HG03159 (cell line): ENCODE results near the gene ETFBKMT.
"Not testable (repeated sequence)": the region's sequence is repeated elsewhere in the genome, so short reads cannot be mapped to it uniquely, and the experiment has no call there.

ENCODE experiments used
- ATAC-seq: cut with Tn5 transposase; IDR thresholded peaks from one replicate; pipeline ENCODE4 v1.9.1; 2021; ENCODE audit warnings: mild to moderate bottlenecking, moderate library complexity; ENCODE audit not compliant: unreplicated experiment

Gene ETFBKMT

DNA sequence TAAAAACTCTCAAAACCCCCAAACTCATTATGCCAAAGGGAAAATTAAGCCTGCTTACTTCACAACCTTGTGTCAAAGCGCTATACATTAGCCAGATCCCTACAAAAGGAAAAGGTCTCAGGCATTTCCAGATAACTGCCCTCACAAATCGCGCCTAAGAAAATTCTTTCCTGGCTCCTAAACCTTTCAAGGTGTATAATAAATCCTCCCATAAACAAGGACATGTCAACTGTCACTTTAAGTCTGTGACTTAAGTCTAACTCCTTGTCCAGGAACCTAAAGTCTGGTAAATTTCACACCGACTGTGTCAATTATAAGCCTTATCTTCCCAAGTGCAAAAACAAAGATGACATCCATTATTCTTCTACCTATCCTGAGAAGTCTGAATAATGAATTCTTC is 4.3 kb upstream of the ETFBKMT start:
- no peak for ATAC-seq

- no peak for ATAC-seq
These were observed 3.7 kb upstream of the ETFBKMT start for GRCh38 chr12:31655792-31656191.

- ATAC-seq = peak; percentile 0
These were observed 909 bp upstream of the ETFBKMT start for GRCh38 chr12:31658471-31659086.

- no peak for ATAC-seq
These were observed 2.8 kb downstream of the ETFBKMT start for GRCh38 chr12:31662176-31662849.

DNA sequence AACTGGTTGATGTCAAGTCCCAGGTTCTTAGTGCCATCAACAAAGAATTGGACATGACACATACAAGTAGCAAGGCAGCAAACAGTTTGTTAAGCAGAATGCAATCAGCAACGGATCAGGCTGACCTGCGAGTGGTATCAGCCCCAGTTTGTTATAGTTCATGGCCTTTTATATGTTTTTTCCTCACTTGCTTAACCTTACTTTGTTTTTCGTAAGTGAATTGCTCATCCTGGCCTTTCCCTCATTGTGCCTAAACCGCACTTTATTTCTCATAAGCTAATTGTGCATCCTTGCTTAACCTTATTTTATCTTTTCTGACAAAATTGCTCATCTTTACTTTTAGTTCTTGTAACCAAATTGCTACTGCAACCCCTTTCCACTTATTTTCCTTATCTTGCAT is 4.1 kb downstream of the ETFBKMT start:
- ATAC-seq = no peak

GRCh38 chr12:31664038-31664437 is 4.5 kb downstream of the ETFBKMT start:
- no peak for ATAC-seq

DNA sequence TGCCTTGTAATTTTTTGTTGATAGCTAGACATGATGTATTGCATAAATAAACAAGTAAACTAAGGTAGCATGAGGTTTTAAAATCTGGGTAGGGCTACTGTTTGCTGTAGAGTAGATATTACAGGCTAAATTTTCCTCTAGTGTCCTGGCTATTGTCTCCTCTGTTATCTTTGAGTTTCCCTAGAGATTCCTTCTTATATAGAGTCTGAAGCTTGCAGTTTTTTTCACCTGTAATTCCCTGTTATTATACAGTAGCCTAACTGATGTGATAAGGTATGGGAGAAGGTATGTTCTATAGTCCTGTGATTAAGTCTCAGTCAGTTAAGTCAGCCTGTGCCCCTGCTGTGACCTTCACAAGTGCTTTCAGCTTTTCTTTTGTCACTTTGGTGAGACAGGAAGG is 9.5 kb downstream of the ETFBKMT start:
- no peak for ATAC-seq

DNA sequence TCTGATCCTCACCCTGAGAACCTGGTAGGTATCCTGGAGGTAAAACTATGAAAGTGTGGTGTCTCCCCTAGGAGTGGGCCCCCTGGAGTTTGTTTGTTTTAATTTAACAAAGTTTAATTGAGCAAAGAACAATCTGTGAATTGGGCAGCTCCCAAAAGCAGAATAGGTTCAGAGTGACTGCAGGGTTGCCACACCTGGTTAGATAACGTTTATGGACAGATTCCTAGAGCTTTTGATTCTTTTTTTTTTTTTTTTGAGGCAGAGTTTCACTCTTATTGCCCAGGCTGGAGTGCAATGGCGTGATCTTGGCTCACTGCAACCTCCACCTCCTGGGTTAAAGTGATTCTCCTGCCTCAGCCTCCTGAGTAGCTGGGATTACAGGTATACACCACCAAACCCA is 10.1 kb downstream of the ETFBKMT start:
- not testable (repeated sequence) for ATAC-seq

DNA sequence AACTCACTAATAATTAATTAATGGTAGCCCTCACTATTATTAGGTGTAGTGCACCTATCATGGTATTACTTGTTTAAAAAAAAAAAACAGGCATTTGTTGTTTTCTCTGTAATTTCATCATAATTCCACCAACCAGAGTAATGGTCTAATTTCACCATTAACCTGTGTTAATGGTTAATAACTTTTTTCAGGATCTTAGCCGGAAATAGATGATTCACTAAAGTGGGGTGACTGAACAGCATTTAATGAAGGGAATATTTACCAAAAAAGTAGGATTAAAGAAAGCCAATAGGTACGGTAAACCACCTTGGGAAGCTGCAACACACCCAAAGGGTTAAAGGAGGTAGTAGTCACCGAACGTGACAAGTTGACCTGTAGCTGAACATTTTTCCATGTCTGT is 13.0 kb downstream of the ETFBKMT start:
- ATAC-seq = no peak

DNA sequence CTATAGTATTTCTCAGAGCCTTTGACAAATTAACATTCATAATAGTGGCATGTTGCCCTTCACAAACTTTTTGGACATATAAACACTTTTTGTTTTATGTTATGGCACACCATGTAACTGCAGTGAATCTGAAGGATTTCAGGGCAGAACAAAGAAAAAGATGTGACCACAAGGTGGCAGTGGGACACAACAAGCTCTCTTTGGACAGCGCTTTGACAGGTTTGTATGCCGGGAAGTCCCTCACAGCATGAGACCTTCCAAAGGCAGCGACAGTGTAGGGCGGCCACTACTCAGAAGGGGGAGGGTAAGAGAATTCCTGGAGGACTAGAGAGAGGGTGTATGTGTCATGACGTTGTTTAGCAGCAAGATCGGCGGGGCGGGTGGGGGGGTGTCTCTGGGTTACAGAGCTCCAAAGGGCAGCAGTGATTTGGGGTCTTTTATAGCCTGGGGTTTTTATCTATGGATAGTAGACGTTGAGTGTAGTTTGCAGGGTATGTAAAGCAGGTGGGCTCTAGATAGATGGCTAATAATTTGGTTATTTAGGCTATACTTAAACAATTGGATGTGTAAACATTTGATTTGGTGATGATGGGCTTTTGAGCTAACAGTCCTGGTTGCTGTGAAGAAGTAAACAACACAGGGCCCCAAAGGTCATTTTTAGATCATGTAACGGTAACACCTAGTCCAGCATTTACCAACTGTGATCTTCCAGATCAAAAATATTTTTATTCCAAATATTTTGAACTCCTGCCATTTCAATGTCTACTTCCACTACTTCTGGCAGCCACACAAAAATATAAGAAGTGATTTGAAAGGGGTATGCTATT is 22.9 kb downstream of the ETFBKMT start:
- peak; percentile 73 for ATAC-seq

DNA sequence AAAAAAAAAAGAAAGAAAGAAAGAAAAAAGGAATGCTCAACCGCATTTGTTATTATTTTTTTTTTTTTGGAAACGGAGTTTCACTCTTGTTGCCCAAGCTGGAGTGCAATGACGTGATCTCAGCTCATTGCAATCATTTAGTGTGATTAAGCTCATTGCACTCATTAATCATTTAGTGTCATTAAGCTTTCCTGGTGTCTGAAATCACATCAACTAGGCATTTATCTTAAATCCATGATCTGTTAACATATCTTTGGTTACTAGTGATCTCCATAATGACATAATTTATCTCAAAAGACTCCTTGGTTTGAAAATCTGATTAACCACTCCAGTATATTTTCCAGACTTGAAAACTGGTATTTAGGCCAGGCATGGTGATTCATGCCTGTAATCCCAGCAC is 26.3 kb downstream of the ETFBKMT start:
- ATAC-seq = no peak

DNA sequence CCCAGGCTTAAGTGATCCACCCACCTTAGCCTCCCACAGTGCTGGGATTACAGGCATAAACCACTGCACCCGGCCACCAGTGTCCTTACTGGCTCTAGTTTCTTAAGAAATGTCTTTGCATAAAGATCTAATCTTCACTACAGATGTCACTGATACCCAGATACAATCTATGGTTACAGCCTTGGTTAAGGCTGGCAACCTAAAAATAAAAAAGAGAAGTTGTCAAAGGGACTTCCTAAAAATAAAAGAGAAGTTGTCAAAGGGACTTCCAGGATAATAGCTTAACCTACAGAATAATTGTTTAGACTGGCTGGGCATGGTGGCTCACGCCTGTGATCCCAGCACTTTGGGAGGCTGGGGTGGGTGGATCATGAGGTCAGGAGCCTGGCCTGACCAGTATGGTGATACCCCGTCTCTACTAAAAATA is 27.6 kb downstream of the ETFBKMT start:
- no peak for ATAC-seq

DNA sequence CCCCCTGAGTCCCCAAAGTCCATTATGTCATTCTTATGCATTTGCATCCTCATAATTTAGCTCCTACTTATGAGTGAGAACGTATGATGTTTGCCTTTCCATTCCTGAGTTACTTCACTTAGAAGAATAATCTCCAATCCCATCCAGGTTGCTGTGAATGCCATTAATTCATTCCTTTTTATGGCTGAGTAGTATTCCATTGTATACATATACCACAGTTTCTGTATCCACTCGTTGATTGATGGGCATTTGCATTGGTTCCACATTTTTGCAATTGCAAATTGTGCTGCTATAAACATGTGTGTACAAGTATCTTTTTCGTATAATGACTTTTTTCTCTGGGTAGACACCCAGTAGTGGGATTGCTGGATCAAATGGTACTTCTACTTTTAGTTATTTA is 30.4 kb downstream of the ETFBKMT start:
- ATAC-seq = not testable (repeated sequence)

DNA sequence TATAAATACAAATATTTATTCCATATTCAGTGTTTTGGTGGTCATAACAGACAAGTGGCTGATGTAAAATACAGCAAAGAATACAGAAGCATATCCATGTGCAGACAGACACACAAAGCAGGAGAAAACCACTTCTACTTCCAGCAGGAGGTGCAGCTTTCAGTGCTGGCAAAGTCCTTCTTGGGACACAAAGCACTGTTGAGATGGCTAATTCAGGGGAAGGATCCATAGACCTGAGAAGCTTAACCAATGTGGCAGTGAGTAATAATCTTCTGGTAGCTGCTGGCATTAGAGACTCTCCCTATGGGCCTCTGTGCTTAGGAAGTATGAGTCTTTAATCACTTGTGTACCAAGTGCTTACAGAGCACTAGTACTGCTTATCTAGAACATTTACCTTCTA is 42.6 kb downstream of the ETFBKMT start:
- no peak for ATAC-seq

GRCh38 chr12:31705621-31706020 is 46.1 kb downstream of the ETFBKMT start:
- no peak for ATAC-seq

GRCh38 chr12:31708118-31708517 is 48.6 kb downstream of the ETFBKMT start:
- not testable (repeated sequence) for ATAC-seq

DNA sequence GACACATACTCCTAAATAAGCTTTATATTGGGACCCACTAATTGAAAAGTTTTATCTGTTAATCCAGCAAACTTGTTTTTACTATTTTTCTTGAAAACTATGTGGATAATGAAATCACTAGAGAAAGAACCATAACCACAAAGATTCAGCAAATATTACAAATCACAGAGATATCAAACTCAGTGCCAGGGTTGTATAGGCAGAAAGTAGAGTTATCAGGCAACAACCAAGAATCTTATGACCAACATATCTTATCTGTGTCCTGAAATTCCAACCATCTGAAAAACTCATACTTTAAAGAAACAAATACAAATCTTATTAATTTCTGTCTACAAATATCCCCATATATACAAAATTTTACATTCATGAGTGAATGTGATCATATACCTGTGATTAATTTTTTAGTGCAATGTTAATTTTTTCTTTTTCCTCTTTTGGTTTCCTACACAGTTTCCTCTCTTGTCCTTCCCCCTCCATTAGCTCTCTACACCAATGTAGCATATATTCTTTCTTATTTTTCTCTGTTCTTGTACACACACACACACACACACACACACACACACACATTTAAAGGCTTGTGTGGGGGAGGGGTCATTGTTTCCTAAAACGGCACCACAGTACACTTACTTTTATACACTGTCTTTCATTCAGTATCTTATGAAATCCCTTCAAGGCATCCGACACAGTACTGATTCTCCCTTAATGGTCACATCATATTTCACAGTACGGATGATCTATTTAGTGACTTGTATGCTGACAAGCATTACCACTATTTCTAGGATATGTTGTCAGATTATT is 50.7 kb downstream of the ETFBKMT start:
- no peak for ATAC-seq

- no peak for ATAC-seq
These were observed 53.4 kb downstream of the ETFBKMT start for GRCh38 chr12:31712877-31713276.

- ATAC-seq = peak; percentile 20
These were observed 55.2 kb downstream of the ETFBKMT start for GRCh38 chr12:31714406-31715271.

DNA sequence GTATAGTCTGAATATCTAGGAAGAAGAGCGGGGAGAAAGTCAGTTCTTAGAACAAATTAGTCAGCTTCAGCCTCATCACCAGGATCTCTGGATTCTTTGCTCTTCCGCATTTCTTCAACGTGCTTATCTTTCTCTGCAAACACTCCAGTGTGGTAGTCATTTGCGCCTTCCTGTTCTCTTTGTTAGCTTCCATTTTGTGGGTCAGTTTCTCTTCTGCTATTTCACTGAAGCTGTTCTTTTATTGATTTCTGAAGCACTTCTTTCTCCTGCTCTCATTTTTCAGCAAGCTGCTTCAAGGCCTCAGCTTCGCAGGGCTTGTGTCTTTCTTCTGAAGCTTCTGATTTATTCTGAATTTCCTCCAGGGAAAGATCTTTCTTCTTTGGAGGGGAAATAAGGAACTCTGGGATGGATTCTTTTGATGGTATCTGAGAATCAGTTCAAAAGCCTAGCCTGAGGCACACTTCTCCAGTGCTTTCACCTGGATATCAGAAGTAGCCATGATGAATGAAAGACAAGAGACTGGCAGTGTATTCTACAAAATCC is 55.9 kb downstream of the ETFBKMT start:
- peak; percentile 91 for ATAC-seq
